ENCODE results near the gene KANSL3. TPM values are rescaled to one million over a fixed set of nuclear protein-coding genes. Genes with fewer than 3 reads are reported as not detected.

Gene KANSL3
- total and polyA plus RNA-seq, 2 donors (not counting 1 experiment from before 2014, with no cell fraction given) = 22.2 to 56.9 TPM

DNA sequence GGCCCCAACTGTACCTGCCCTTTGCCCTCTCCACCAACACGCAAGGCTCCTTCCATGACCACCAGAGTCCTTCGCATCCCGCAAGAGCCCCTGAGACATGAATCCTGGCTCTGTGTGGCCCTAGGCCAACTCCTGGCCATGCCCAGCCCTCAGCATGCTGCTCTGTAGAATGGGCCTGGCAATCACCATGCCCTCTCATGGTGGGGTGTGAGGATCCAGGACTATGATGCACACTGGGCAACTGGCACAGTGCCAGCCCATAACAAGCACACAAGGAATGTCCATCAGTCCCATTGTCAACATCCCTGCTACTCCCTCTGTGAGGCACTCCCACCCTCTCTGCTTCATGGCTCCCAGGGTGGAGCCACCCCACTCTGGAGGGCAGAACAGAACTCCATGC lies 49.2 kb upstream of the KANSL3 start:
- Histone ChIP-seq H2AFZ (ENCODE audit: insufficient read depth, low read depth, low read length, poor library complexity, severe bottlenecking) (no peak overlapping the region), H3K4me1 (ENCODE audit: control insufficient read depth in 2 of 2, insufficient read depth in 2 of 2, low read length in 2 of 2) (no peaks in the 10 kb centered on the region), H3K4me2 (replicated peaks; ENCODE audit: low read depth, low read length, poor library complexity, severe bottlenecking) (no peak overlapping the region), H3K27ac (ENCODE audit: low read length in 2 of 2) (no peak overlapping the region), H3K36me3 (replicated peaks in 1 of 2; ENCODE audit: control extremely low read depth in 1 of 2, control insufficient read depth in 1 of 2, extremely low read depth in 1 of 2, insufficient read depth in 2 of 2, low read length in 1 of 2) (no peaks in the 10 kb centered on the region), H3K4me3 (ENCODE audit: control extremely low read depth in 1 of 5, extremely low read depth in 1 of 5, insufficient read depth in 1 of 5, low read depth in 2 of 5, low read length in 4 of 5) (no peak overlapping the region), H3K79me2 (ENCODE audit: control insufficient read depth, insufficient read depth, low read length) (no peaks in the 10 kb centered on the region), H3K27me3 (replicated peaks in 1 of 4; ENCODE audit: control extremely low read depth in 1 of 4, control insufficient read depth in 3 of 4, insufficient read depth in 4 of 4, low read length in 3 of 4) (peaks cover 0 to 4% (median 1%) of the 10 kb centered on the region in 4 experiments), H4K20me1 (ENCODE audit: control insufficient read depth, insufficient read depth, low read length, poor library complexity, severe bottlenecking) (no peaks in the 10 kb centered on the region), H3K9me3 (ENCODE audit: control extremely low read depth in 1 of 3, control insufficient read depth in 2 of 3, insufficient read depth in 1 of 3, low read length in 2 of 3) (no peaks in the 10 kb centered on the region), H3K9ac (ENCODE audit: low read length) (no peak overlapping the region)
- Mint-ChIP-seq H3K27me3 (peaks cover 12% of the 10 kb centered on the region), H3K4me1 (no peaks in the 10 kb centered on the region), H3K4me3 (no peak overlapping the region), H3K9me3 (ENCODE audit: insufficient read depth) (no peaks in the 10 kb centered on the region), H3K27ac (no peak overlapping the region)
- 100% methylated on average over 3 of the region's 3 CpGs for WGBS (ENCODE audit: insufficient coverage)
- ChIA-PET POLR2A (no interaction called here), CTCF (no interaction called here)
- TF ChIP-seq, protein P1, sequence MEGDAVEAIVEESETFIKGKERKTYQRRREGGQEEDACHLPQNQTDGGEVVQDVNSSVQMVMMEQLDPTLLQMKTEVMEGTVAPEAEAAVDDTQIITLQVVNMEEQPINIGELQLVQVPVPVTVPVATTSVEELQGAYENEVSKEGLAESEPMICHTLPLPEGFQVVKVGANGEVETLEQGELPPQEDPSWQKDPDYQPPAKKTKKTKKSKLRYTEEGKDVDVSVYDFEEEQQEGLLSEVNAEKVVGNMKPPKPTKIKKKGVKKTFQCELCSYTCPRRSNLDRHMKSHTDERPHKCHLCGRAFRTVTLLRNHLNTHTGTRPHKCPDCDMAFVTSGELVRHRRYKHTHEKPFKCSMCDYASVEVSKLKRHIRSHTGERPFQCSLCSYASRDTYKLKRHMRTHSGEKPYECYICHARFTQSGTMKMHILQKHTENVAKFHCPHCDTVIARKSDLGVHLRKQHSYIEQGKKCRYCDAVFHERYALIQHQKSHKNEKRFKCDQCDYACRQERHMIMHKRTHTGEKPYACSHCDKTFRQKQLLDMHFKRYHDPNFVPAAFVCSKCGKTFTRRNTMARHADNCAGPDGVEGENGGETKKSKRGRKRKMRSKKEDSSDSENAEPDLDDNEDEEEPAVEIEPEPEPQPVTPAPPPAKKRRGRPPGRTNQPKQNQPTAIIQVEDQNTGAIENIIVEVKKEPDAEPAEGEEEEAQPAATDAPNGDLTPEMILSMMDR (IDR thresholded peaks at IDR 0.05) = no peak
- TF ChIP-seq EZH2 (IDR thresholded peaks at IDR 0.05; ENCODE audit: borderline replicate concordance, insufficient read depth, low read depth, low read length, poor library complexity, severe bottlenecking) = no peak
- ATAC-seq (ENCODE audit: low read depth) = no peak
- no peak for DNase-seq
- intact Hi-C loops (cut with micrococcal nuclease) = no loop called here

- Histone ChIP-seq H4K20me1 (ENCODE audit: control insufficient read depth, insufficient read depth, low read length, poor library complexity, severe bottlenecking) (no peaks in the 10 kb centered on the region), H3K4me3 (ENCODE audit: control extremely low read depth in 1 of 5, extremely low read depth in 1 of 5, insufficient read depth in 1 of 5, low read depth in 2 of 5, low read length in 4 of 5) (no peak overlapping the region), H3K4me2 (replicated peaks; ENCODE audit: low read depth, low read length, poor library complexity, severe bottlenecking) (no peak overlapping the region), H3K9ac (ENCODE audit: low read length) (no peak overlapping the region), H3K79me2 (ENCODE audit: control insufficient read depth, insufficient read depth, low read length) (no peaks in the 10 kb centered on the region), H3K36me3 (replicated peaks in 1 of 2; ENCODE audit: control extremely low read depth in 1 of 2, control insufficient read depth in 1 of 2, extremely low read depth in 1 of 2, insufficient read depth in 2 of 2, low read length in 1 of 2) (no peaks in the 10 kb centered on the region), H3K4me1 (ENCODE audit: control insufficient read depth in 2 of 2, insufficient read depth in 2 of 2, low read length in 2 of 2) (no peaks in the 10 kb centered on the region), H2AFZ (ENCODE audit: insufficient read depth, low read depth, low read length, poor library complexity, severe bottlenecking) (no peak overlapping the region), H3K27me3 (replicated peaks in 1 of 4; ENCODE audit: control extremely low read depth in 1 of 4, control insufficient read depth in 3 of 4, insufficient read depth in 4 of 4, low read length in 3 of 4) (peaks cover 0 to 4% (median 1%) of the 10 kb centered on the region in 4 experiments), H3K27ac (ENCODE audit: low read length in 2 of 2) (no peak overlapping the region), H3K9me3 (ENCODE audit: control extremely low read depth in 1 of 3, control insufficient read depth in 2 of 3, insufficient read depth in 1 of 3, low read length in 2 of 3) (no peaks in the 10 kb centered on the region)
- intact Hi-C loops (cut with micrococcal nuclease) = no loop called here
- ChIA-PET CTCF (no interaction called here), POLR2A (no interaction called here)
- no peaks in the 10 kb centered on the region for H3K9me3 Mint-ChIP-seq (ENCODE audit: insufficient read depth)
- peaks cover 12% of the 10 kb centered on the region for H3K27me3 Mint-ChIP-seq
- no peak for DNase-seq
- H3K4me3 Mint-ChIP-seq = no peak overlapping the region
- no peak overlapping the region for H3K27ac Mint-ChIP-seq
- no peak for ATAC-seq (ENCODE audit: low read depth)
- 71% methylated on average over 14 of the region's 19 CpGs for WGBS (ENCODE audit: insufficient coverage)
- H3K4me1 Mint-ChIP-seq = no peaks in the 10 kb centered on the region
- TF ChIP-seq, protein P1 (IDR thresholded peaks at IDR 0.05) = no peak
- TF ChIP-seq EZH2 (IDR thresholded peaks at IDR 0.05; ENCODE audit: borderline replicate concordance, insufficient read depth, low read depth, low read length, poor library complexity, severe bottlenecking) = no peak
Measured at GRCh38 chr2:96685577-96686459, 47.7 kb upstream of the KANSL3 start.
